Common myeloid progenitor, CD34-positive (primary cell): ENCODE measurements around the gene VTI1A.
"Not testable (repeated sequence)": the region's sequence is repeated elsewhere in the genome, so short reads cannot be mapped to it uniquely, and the experiment has no call there.

ENCODE experiments used
- CTCF ChIA-PET: fragments of 350-600 bp; sonication (Branson Sonifier 250); formaldehyde crosslinking; loops from one replicate; lab custom pipeline; 2021; ENCODE audit warnings: antibody characterized with exemption; lab: Charles Lee
- POLR2A ChIA-PET: fragments of 350-600 bp; sonication (Branson Sonifier 250); formaldehyde crosslinking; loops from one replicate; lab custom pipeline; 2021; ENCODE audit warnings: antibody characterized with exemption; lab: Charles Lee
- DNase-seq, 3 donors: peaks; one replicate each; pipeline versions ENCODE4 v3.0.0 to v3.0.0-alpha.2; 2013
- H3K27ac ChIP-seq, 2 experiments: 1 replicate in 1 of 2; 2 replicates in 1 of 2; pipeline ENCODE4 v1.7.0; 2013; ENCODE audit warnings: inconsistent platforms in 2 of 2, low read length in 2 of 2, mild to moderate bottlenecking in 2 of 2, low read depth in 1 of 2, moderate library complexity in 1 of 2; ENCODE audit not compliant: severe bottlenecking in 2 of 2, insufficient read depth in 1 of 2, poor library complexity in 1 of 2
- H3K27me3 ChIP-seq, 5 experiments: replicated peaks in 2 of 5; 1 replicate in 3 of 5; 2 replicates in 2 of 5; pipeline versions ENCODE4 v1.6.1 to v1.7.0; 2013; ENCODE audit warnings: low read length in 4 of 5, mild to moderate bottlenecking in 2 of 5, moderate library complexity in 2 of 5, inconsistent platforms in 1 of 5; ENCODE audit not compliant: insufficient read depth in 5 of 5, control insufficient read depth in 4 of 5
- H3K36me3 ChIP-seq, 4 experiments: 1 replicate in 2 of 4; 2 replicates in 2 of 4; pipeline versions ENCODE4 v1.6.1 to v1.7.0; 2013; ENCODE audit warnings: low read length in 3 of 4, control low read depth in 1 of 4, mild to moderate bottlenecking in 1 of 4; ENCODE audit not compliant: control insufficient read depth in 4 of 4, insufficient read depth in 4 of 4
- H3K4me1 ChIP-seq, 4 experiments: 1 replicate in 3 of 4; 2 replicates in 1 of 4; pipeline versions ENCODE4 v1.6.1 to v1.7.1; 2013; ENCODE audit warnings: low read length in 3 of 4, mild to moderate bottlenecking in 3 of 4, control low read depth in 1 of 4, inconsistent platforms in 1 of 4, moderate library complexity in 1 of 4; ENCODE audit not compliant: control insufficient read depth in 4 of 4, insufficient read depth in 4 of 4; ENCODE audit errors: control extremely low read depth in 1 of 4
- H3K4me3 ChIP-seq, 7 experiments: 1 replicate in 4 of 7; 2 replicates in 3 of 7; pipeline versions ENCODE4 v1.5.1 to v1.7.0; 2013; ENCODE audit warnings: mild to moderate bottlenecking in 7 of 7, low read length in 6 of 7, moderate library complexity in 6 of 7, inconsistent platforms in 2 of 7, low read depth in 2 of 7, control low read depth in 1 of 7; ENCODE audit not compliant: insufficient read depth in 4 of 7, control insufficient read depth in 1 of 7; ENCODE audit errors: extremely low read depth in 1 of 7
- H3K9me3 ChIP-seq, 5 experiments: 1 replicate in 4 of 5; 2 replicates in 1 of 5; pipeline versions ENCODE4 v1.6.1 to v1.7.1; 2013; ENCODE audit warnings: low read length in 4 of 5, mild to moderate bottlenecking in 2 of 5, inconsistent platforms in 1 of 5, low read depth in 1 of 5, moderate library complexity in 1 of 5; ENCODE audit not compliant: control insufficient read depth in 4 of 5, insufficient read depth in 2 of 5; ENCODE audit errors: control extremely low read depth in 1 of 5
- WGBS: methylation state at CpG from one replicate; pipeline ENCODE4 v1.1.5; 2013; ENCODE audit not compliant: insufficient coverage; 5-methylcytosine and 5-hydroxymethylcytosine counted together

The VTI1A gene

GRCh38 chr10:112588225-112588990, 141.4 kb downstream of the VTI1A start:
- Histone ChIP-seq H3K27me3 (no peaks in the 10 kb centered on the region), H3K4me3 (no peak overlapping the region), H3K27ac (no peak overlapping the region), H3K36me3 (peaks cover 0 to 3% (median 0%) of the 10 kb centered on the region in 4 experiments), H3K9me3 (no peaks in the 10 kb centered on the region), H3K4me1 (peaks cover 0 to 6% (median 1%) of the 10 kb centered on the region in 4 experiments)
- ChIA-PET POLR2A (no interaction called here), CTCF (no interaction called here)
- 100% methylated on average over 2 of the region's 5 CpGs for WGBS
- no peak for DNase-seq

GRCh38 chr10:112589081-112589480, 142.1 kb downstream of the VTI1A start:
- DNase-seq, result no peak
- ChIA-PET CTCF (no interaction called here), POLR2A (no interaction called here)
- WGBS, result 98% methylated on average over 6 of the region's 6 CpGs
- peaks cover 0 to 3% (median 0%) of the 10 kb centered on the region in 4 experiments for H3K36me3 ChIP-seq
- peaks cover 0 to 6% (median 1%) of the 10 kb centered on the region in 4 experiments for H3K4me1 ChIP-seq
- no peaks in the 10 kb centered on the region for H3K27me3 ChIP-seq
- H3K27ac ChIP-seq, result no peak overlapping the region
- no peak overlapping the region for H3K4me3 ChIP-seq
- no peaks in the 10 kb centered on the region for H3K9me3 ChIP-seq

GRCh38 chr10:112590786-112591185, 143.8 kb downstream of the VTI1A start:
- CTCF ChIA-PET, result not testable (repeated sequence)

GRCh38 chr10:112593023-112593422, 146.0 kb downstream of the VTI1A start:
- no peaks in the 10 kb centered on the region for H3K4me1 ChIP-seq
- ChIA-PET CTCF (no interaction called here), POLR2A (no interaction called here)
- H3K27ac ChIP-seq, result no peak overlapping the region
- no peak for DNase-seq
- H3K36me3 ChIP-seq, result no peaks in the 10 kb centered on the region
- no peaks in the 10 kb centered on the region for H3K9me3 ChIP-seq
- H3K4me3 ChIP-seq, result no peak overlapping the region
- no peaks in the 10 kb centered on the region for H3K27me3 ChIP-seq
- WGBS, result 100% methylated on average over 4 of the region's 5 CpGs

More at GRCh38 chr10:112590786-112591185, 143.8 kb downstream of the VTI1A start:
- POLR2A ChIA-PET, H3K4me1 ChIP-seq, H3K27ac ChIP-seq, H3K27me3 ChIP-seq, DNase-seq, H3K36me3 ChIP-seq, H3K9me3 ChIP-seq, H3K4me3 ChIP-seq: not testable (repeated sequence)
- WGBS, result 100% methylated on average over 7 of the region's 7 CpGs

GRCh38 chr10:112601214-112602090, 154.4 kb downstream of the VTI1A start:
- WGBS, result 100% methylated on average over 1 of the region's 4 CpGs
- POLR2A ChIA-PET, result no interaction called here
- no peak overlapping the region for H3K27ac ChIP-seq

GRCh38 chr10:112603062-112603461, 156.0 kb downstream of the VTI1A start:
- CTCF ChIA-PET, result no interaction called here
- 100% methylated on average over 2 of the region's 2 CpGs for WGBS
- H3K4me1 ChIP-seq, result peaks cover 0 to 9% (median 3%) of the 10 kb centered on the region in 4 experiments

More at GRCh38 chr10:112601214-112602090, 154.4 kb downstream of the VTI1A start:
- no peak for DNase-seq
- CTCF ChIA-PET, result no interaction called here
- Histone ChIP-seq H3K36me3 (peaks cover 0 to 2% (median 0%) of the 10 kb centered on the region in 4 experiments), H3K4me1 (peaks cover 0 to 9% (median 3%) of the 10 kb centered on the region in 4 experiments), H3K4me3 (no peak overlapping the region), H3K9me3 (no peaks in the 10 kb centered on the region), H3K27me3 (no peaks in the 10 kb centered on the region)

More at GRCh38 chr10:112603062-112603461, 156.0 kb downstream of the VTI1A start:
- H3K27me3 ChIP-seq, result no peaks in the 10 kb centered on the region
- DNase-seq, result no peak
- no peak overlapping the region for H3K4me3 ChIP-seq
- H3K27ac ChIP-seq, result no peak overlapping the region
- H3K9me3 ChIP-seq, result no peaks in the 10 kb centered on the region
- POLR2A ChIA-PET, result no interaction called here
- peaks cover 0 to 2% (median 0%) of the 10 kb centered on the region in 4 experiments for H3K36me3 ChIP-seq
